T-helper 2 cell treated with Interferon-gamma antibody and Interleukin-4, amounts not matched to agents 100 ng/mL and 5 ng/mL, for 36 hours (primary cell): ENCODE measurements around the gene PHACTR4. TPM values are rescaled to one million over a fixed set of nuclear protein-coding genes. Genes with fewer than 3 reads are reported as not detected.
"Not testable (repeated sequence)": the region's sequence is repeated elsewhere in the genome, so short reads cannot be mapped to it uniquely, and the experiment has no call there.

ENCODE experiments used
- intact Hi-C: fragments of 100-400 bp; cut with micrococcal nuclease; formaldehyde crosslinking; loops from one replicate; pipeline ENCODE4 v1.15.1; 2023
- total RNA-seq: library from RNA; stranded (reverse); gene quantifications from 2 replicates; pipeline ENCODE4 v1.2.3, GENCODE V29; 2022

The PHACTR4 gene
- total RNA-seq, 1 donor from 2014 or later: 32.4 TPM

DNA sequence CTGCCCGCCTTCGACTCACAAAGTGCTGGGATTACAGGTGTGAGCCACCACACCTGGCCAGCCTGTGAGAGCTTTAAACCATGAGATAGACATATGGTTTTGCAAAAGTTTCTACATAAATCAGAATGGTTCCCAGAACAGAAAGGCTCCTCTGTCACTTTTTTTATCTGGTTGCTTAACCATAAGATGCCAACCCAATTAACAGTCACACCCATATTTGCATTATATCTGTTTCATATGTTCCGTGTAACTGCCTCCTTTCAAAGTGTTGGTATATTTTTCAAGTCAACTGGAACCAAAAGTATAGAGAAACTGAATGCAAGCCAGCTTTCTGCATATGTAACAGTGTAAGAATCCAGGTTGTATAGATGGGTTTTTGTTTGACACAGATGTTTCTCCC lies 112.6 kb downstream of the PHACTR4 start:
- intact Hi-C loops: no loop called here

- intact Hi-C loops: no loop called here
Observed at GRCh38 chr1:28482702-28483101, 113.2 kb downstream of the PHACTR4 start.

GRCh38 chr1:28494737-28495136 lies 125.2 kb downstream of the PHACTR4 start:
- intact Hi-C loops: no loop called here

GRCh38 chr1:28499553-28499952 lies 130.0 kb downstream of the PHACTR4 start:
- intact Hi-C loops: no loop called here

- intact Hi-C loops: no loop called here
Observed at GRCh38 chr1:28501925-28502324, 132.4 kb downstream of the PHACTR4 start.

- intact Hi-C loops: no loop called here
Observed at GRCh38 chr1:28503117-28503516, 133.6 kb downstream of the PHACTR4 start.

- intact Hi-C loops: loop anchor here (1.0 to 5.0 kb wide), 11 partner anchors 13 to 677 kb away; partner anchors contain the start of genes GMEB1, MED18, PHACTR4 and SESN2
Observed at GRCh38 chr1:28505406-28506187, 136.1 kb downstream of the PHACTR4 start, which contains the start of gene RCC1. Gene RCC1, plus strand, starts transcription at chr1:28506043. Its CDS starts 23,824 bp downstream, at chr1:28529867.

DNA sequence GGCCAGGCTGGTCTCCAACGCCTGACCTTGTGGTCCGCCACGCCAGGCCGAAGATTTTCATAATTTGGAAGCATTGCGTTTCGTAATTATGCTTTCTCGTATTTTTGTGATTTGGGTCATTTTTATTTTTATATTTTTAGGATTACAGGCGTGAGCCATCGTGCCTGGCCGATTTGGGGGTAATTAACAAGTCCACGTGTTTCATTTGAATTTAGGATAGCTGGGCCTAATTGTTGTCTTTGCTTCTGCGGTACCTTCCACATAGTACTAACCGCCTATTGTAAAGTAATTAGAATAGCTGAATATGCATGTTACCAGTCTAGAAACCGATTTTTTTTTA lies 137.3 kb downstream of the PHACTR4 start:
- intact Hi-C loops: loop anchor here (2.0 to 5.0 kb wide), 5 partner anchors 74 to 675 kb away; partner anchors contain the start of genes PHACTR4, SRSF4 and TAF12

- intact Hi-C loops: loop anchor here (2.0 to 5.0 kb wide), 5 partner anchors 74 to 675 kb away; partner anchors contain the start of genes PHACTR4, SRSF4 and TAF12
Observed at GRCh38 chr1:28507247-28507645, 137.7 kb downstream of the PHACTR4 start.

- intact Hi-C loops: loop anchor here (2.0 to 5.0 kb wide), 5 partner anchors 73 to 674 kb away; partner anchors contain the start of genes PHACTR4, SRSF4 and TAF12
Observed at GRCh38 chr1:28507646-28508434, 138.3 kb downstream of the PHACTR4 start.

DNA sequence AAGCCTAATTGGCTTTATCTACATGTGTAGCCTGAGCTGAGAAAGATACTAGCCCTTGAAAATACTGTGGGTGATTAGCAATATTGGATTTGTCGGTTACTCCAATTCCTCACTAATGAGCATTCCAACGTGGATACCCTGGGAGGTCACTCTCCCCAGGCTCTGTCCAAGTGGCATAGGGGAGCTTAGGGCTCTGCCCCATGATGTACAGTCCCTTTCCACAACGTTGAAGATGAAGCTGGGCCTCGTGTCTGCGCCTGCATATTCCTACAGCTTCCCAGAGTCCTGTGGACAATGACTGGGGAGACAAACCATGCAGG lies 138.9 kb downstream of the PHACTR4 start:
- intact Hi-C loops: loop anchor here (5.0 kb wide), 3 partner anchors 134 to 674 kb away; partner anchors contain the start of genes PHACTR4, SRSF4 and TAF12

DNA sequence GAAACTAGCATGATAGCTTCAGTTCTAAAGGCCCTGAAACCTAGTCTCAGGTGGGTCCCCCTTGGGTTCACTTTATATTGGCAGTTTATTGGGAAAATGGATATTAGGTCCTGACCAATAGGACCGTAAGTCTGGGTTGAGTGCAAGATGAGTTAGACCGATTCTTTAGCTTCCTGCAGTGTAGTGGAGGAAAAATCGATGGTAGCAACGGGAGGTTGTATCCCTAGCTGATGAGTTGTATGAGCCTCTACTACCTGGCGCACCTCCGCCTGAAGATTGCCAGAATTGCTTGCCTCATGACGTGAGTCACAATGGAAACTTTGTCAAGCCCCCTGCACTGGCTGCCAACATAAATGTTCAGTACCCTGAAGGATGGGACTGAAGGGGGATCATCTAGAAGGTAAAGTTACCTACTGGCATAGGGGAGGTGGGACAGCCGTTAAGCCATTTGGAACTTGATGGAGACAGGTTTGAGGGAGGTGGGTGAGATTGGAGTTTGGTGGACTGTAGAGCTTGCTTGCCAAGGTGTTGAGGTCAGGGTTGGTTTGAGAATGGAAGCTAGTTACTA lies 140.2 kb downstream of the PHACTR4 start:
- intact Hi-C loops: loop anchor here (5.0 kb wide), 3 partner anchors 133 to 673 kb away; partner anchors contain the start of genes PHACTR4, SRSF4 and TAF12

DNA sequence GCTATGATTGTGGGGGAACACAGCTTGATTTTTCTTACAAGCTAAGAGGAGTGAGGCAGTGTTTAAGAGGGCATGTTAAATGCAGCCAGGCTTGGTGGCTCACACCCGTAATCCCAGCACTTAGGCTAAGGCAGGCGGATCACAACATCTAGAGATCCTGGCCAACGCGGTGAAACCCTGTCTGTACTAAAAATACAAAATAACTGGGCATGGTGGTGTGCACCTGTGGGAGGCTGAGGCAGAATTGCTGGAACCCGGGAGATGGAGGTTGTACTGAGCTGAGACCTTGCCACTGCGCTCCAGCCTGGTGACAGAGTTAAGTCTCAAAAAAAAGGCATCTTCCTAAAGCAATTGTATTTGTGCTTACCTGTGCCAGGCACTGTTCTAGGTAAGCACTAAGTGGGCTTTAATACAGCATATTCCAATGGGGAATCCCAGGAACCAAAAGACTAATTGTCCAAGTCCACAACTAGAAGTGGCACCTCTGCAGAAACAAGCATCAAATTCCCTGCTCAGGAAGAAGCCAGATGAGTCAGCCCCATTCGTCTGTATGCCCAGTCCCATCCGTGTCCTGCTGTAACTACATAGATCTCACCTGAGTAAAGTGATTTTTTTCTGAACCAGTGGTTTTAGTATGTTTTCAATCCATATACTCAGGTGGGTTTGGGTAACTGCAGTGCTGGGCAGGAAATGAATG lies 140.9 kb downstream of the PHACTR4 start:
- intact Hi-C loops: no loop called here

GRCh38 chr1:28510970-28511440 lies 141.5 kb downstream of the PHACTR4 start:
- intact Hi-C loops: no loop called here

DNA sequence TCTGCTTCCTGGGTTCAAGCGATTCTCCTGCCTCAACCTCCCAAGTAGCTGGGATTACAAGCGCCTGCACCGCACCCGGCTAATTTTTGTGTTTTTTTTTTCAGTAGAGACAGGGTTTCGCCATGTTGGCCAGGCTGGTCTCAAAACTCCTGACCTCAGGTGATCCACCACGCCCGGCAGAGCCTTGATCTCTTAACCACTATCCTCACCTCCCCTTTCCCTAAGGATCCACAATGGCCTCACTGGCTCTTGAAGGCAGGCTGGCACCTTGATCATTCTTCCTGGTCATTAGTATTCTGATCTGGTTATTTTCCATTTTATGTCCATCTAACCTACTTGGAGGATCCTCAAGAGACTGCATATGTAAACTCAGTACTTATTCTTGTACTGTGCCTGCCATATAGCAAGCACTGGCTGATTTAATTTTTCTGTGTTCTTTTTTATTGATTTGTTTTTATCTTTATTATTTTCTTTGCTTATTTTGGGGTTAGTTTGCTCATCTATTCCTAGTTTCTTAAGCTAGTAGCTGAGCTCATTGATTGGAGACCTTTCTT lies 142.6 kb downstream of the PHACTR4 start:
- intact Hi-C loops: no loop called here

DNA sequence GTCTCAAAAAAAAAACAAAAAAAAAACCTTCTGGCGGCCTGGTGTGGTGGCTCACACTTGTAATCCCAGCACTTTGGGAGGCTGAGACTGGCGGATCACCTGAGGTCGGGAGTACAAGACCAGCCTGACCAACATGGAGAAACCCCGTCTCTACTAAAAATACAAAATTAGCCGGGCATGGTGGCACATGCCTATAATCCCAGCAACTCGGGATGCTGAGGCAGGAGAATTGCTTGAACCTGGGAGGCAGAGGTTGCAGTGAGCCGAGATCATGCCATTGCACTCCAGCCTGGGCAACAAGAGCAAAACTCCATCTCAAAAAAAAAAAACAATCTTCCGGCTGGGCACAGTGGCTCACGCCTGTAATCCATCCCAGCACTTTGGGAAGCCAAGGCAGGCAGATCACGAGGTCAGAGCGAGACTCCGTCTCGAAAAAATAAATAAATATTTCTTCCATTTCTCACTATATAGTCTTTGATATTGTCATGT lies 144.9 kb downstream of the PHACTR4 start:
- intact Hi-C loops: not testable (repeated sequence)

- intact Hi-C loops: no loop called here
Observed at GRCh38 chr1:28516518-28516956, 147.0 kb downstream of the PHACTR4 start.

DNA sequence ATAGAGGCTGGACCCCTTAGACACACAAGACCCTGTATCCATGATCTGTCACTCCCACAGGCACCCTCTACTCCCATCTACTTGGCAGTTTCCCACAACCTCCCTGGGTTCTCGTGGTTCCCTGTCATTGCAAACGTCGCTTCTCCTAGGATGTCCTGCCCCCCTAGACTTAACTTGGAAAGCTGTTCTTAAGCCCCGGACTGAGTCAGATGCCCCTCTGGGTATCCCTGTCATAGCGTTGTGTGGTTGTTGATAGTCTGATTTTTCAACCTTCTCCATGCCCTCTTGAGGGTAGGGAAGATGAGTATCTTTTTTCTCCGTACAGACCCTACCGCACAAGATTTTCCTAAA lies 148.1 kb downstream of the PHACTR4 start:
- intact Hi-C loops: no loop called here

DNA sequence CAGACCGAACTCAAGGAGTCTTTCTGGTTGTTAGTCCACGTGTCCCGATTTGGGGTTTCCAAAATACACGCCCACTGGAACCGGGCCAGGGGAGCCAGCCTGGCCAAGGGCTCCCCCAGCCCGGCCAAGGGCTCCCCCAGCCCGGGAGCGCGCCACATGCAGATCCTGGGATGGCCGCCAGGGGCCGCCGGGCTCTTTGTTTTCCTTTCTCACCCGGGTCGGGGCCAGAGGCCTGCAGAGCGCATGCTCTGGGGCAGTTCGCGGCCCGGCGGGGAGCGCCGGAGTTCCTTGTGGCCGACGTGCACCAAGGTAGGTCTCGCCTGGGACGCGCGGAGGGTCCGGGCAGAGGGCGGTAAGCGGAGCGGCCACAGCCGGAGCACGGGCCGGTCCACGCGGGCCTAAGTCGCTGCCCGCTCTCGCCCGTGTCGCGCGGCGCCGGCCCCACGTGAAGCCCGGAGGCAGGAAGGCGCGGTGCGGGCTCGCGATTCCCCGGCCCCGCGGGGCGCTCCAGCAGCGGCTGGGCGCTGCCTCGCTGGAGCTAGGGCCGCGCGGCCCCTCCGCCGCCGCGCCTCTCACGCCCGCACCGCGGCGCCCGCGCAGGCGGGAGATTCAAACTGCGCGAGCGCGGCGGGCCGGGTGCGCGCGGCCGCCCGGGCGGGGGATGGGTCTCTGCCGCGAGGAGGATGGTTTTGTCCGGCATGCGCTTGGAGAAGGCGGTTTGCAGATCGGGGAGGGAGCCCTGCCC lies 148.6 kb downstream of the PHACTR4 start:
- intact Hi-C loops: loop anchor here (2.0 kb wide), 6 partner anchors 13 to 359 kb away; partner anchors contain the start of genes TRNAU1AP and YTHDF2
